ENCODE results near the gene KCNJ14. TPM values are rescaled to one million over a fixed set of nuclear protein-coding genes. Genes with fewer than 3 reads are reported as not detected.

KCNJ14 gene
- total and polyA plus RNA-seq, 2 of the 8 experiments (the other 6 are each of a cell fraction or from before 2014, with no cell fraction given): 0.45 to 0.89 TPM

GRCh38 chr19:48498595-48499311 lies 43.4 kb downstream of the KCNJ14 start:
- DNase-seq (ENCODE audit: low read depth in 1 of 2, low spot score in 2 of 2) (no peak), FAIRE-seq (no peak)
- Histone ChIP-seq H3K56ac (replicated peaks; ENCODE audit: insufficient read length, low read depth, low read length) (no peak overlapping the region), H2AK5ac (ENCODE audit: low read depth, low read length) (no peak overlapping the region), H3K9ac (replicated peaks in 1 of 4; ENCODE audit: extremely low read depth in 1 of 4, low read depth in 3 of 4, low read length in 3 of 4) (no peak overlapping the region), H3K4me2 (ENCODE audit: insufficient read depth in 1 of 2, low read depth in 2 of 2, low read length in 2 of 2) (no peak overlapping the region), H3K14ac (ENCODE audit: insufficient read length) (no peak overlapping the region), H2BK5ac (ENCODE audit: low read depth, low read length) (no peak overlapping the region), H3K36me3 (ENCODE audit: control insufficient read depth in 2 of 4, insufficient read depth in 4 of 4, low read length in 3 of 4) (no peaks in the 10 kb centered on the region; a peak in 1 of 8 replicates), H2BK120ac (replicated peaks; ENCODE audit: low read depth, low read length) (no peak overlapping the region), H2BK15ac (ENCODE audit: low read length) (no peak overlapping the region), H3K27ac (ENCODE audit: low read depth, low read length) (no peak overlapping the region), H4K5ac (ENCODE audit: insufficient read length, low read depth, low read length) (no peak overlapping the region), H2AFZ (ENCODE audit: low read length) (no peak overlapping the region), H3K18ac (ENCODE audit: extremely low read depth, low read length) (no peak overlapping the region), H3K4ac (replicated peaks; ENCODE audit: insufficient read length, low read depth, low read length) (no peak overlapping the region), H2BK20ac (ENCODE audit: low read length) (no peak overlapping the region), H3K4me1 (replicated peaks in 1 of 4; ENCODE audit: control insufficient read depth in 3 of 4, insufficient read depth in 4 of 4, low read length in 3 of 4) (peaks cover 0 to 18% (median 13%) of the 10 kb centered on the region in 4 experiments; a peak in 6 of 7 replicates), H3K27me3 (replicated peaks in 1 of 4; ENCODE audit: control insufficient read depth in 3 of 4, extremely low read depth in 1 of 4, insufficient read depth in 3 of 4, low read length in 3 of 4) (peaks cover 0 to 3% (median 0%) of the 10 kb centered on the region in 4 experiments; a peak in 2 of 7 replicates), H3K4me3 (ENCODE audit: extremely low read depth in 1 of 4, insufficient read depth in 2 of 4, low read depth in 3 of 4, low read length in 4 of 4) (no peak overlapping the region), H3K23ac (ENCODE audit: insufficient read length) (no peak overlapping the region), H4K8ac (ENCODE audit: extremely low read depth, insufficient read depth, low read length) (no peak overlapping the region), H4K20me1 (replicated peaks in 1 of 2; ENCODE audit: control insufficient read depth in 1 of 2, insufficient read depth in 2 of 2, low read length in 2 of 2) (peaks cover 0 to 3% of the 10 kb centered on the region in 2 experiments), H3K79me1 (ENCODE audit: low read depth, low read length) (no peaks in the 10 kb centered on the region), H4K91ac (replicated peaks; ENCODE audit: insufficient read length, low read length) (no peak overlapping the region), H2BK12ac (ENCODE audit: low read depth, low read length) (no peak overlapping the region), H3K23me2 (ENCODE audit: low read depth, low read length) (peaks cover 8% of the 10 kb centered on the region; the same call in 1 of the 2 replicates), H3K79me2 (ENCODE audit: control insufficient read depth in 1 of 2, insufficient read depth in 2 of 2, low read length in 2 of 2) (no peaks in the 10 kb centered on the region), H3K9me3 (ENCODE audit: insufficient read depth in 2 of 2, low read depth in 1 of 2, low read length in 1 of 2) (no peaks in the 10 kb centered on the region)
- POLR2A ChIA-PET (ENCODE audit: partially characterized antibody): interaction anchor here (14.8 kb wide), 1 partner anchor 24 kb away, joined by 176 read pairs; no protein-coding TSS in a partner anchor
- no peak for TF ChIP-seq EP300 (IDR thresholded peaks at IDR 0.05; ENCODE audit: borderline replicate concordance in 1 of 2, low read depth in 2 of 2, low read length in 2 of 2)
- TF ChIP-seq CTCF (IDR thresholded peaks at IDR 0.05; ENCODE audit: control extremely low read depth in 1 of 3, insufficient read depth in 1 of 3, low read depth in 1 of 3, low read length in 3 of 3): no peak
- TF ChIP-seq TAF1 (IDR thresholded peaks at IDR 0.05; ENCODE audit: low read depth, low read length): no peak
- no peak for TF ChIP-seq GABPA (IDR thresholded peaks at IDR 0.05; ENCODE audit: borderline replicate concordance, insufficient read depth, low read length)
- TF ChIP-seq CREB1 (IDR thresholded peaks at IDR 0.05): no peak
- TF ChIP-seq KDM4A (IDR thresholded peaks at IDR 0.05; ENCODE audit: low read depth, low read length, severe bottlenecking): no peak
- WGBS, 2 experiments (ENCODE audit: extremely low coverage in 1 of 2, insufficient coverage in 1 of 2, insufficient read length in 1 of 2, insufficient replicate concordance in 2 of 2, low coverage in 1 of 2, low lambda C conversion rate in 2 of 2, missing lambda C conversion rate in 1 of 2): 92% methylated on average over 5 of the region's 59 CpGs; no CpG with 5 or more reads in 1 of the 2 experiments
- CTCF ChIA-PET (ENCODE audit: partially characterized antibody): interaction anchor here (0.8 kb wide), 1 partner anchor 9 kb away, joined by 3 read pairs; no protein-coding TSS in a partner anchor

All from H1 (cell line).